GM19455 (cell line): ENCODE results near the gene TNP2.

Source experiments
- ATAC-seq: cut with Tn5 transposase; IDR thresholded peaks from one replicate; pipeline ENCODE4 v1.9.1; 2021; ENCODE audit not compliant: unreplicated experiment

The TNP2 gene

GRCh38 chr16:11256661-11257130 is 12.4 kb downstream of the TNP2 start:
- no peak for ATAC-seq

- ATAC-seq = peak; percentile 55
Observed at GRCh38 chr16:11255737-11256660, 13.1 kb downstream of the TNP2 start, which contains the start of gene SOCS1. Gene SOCS1 (minus strand): TSS chr16:11256204. CDS start chr16:11255478, 726 bp downstream.

GRCh38 chr16:11254913-11255736 is 14.0 kb downstream of the TNP2 start:
- ATAC-seq = no peak

- ATAC-seq = no peak
Observed at GRCh38 chr16:11253995-11254912, 14.9 kb downstream of the TNP2 start.

GRCh38 chr16:11253009-11253994 is 15.8 kb downstream of the TNP2 start:
- ATAC-seq = no peak

GRCh38 chr16:11252482-11252931 is 16.6 kb downstream of the TNP2 start:
- no peak for ATAC-seq

GRCh38 chr16:11251525-11252481 is 17.3 kb downstream of the TNP2 start:
- ATAC-seq = no peak

- ATAC-seq = no peak
Observed at GRCh38 chr16:11250786-11251524, 18.2 kb downstream of the TNP2 start.

- no peak for ATAC-seq
Observed at GRCh38 chr16:11250091-11250785, 18.9 kb downstream of the TNP2 start.

GRCh38 chr16:11249233-11250061 is 19.7 kb downstream of the TNP2 start:
- no peak for ATAC-seq

- ATAC-seq = no peak
Observed at GRCh38 chr16:11248133-11248532, 21.0 kb downstream of the TNP2 start.

- no peak for ATAC-seq
Observed at GRCh38 chr16:11245988-11246387, 23.1 kb downstream of the TNP2 start.

- no peak for ATAC-seq
Observed at GRCh38 chr16:11245222-11245737, 23.8 kb downstream of the TNP2 start.

GRCh38 chr16:11242658-11243057 is 26.5 kb downstream of the TNP2 start:
- ATAC-seq = no peak

GRCh38 chr16:11241480-11242204 is 27.5 kb downstream of the TNP2 start:
- ATAC-seq = no peak
